Measurements from ENCODE around the gene CAMK4.
"Not testable (repeated sequence)": the region's sequence is repeated elsewhere in the genome, so short reads cannot be mapped to it uniquely, and the experiment has no call there.

The CAMK4 gene

GRCh38 chr5:111256128-111256527, 31.9 kb downstream of the CAMK4 start:
- DNase-seq (ENCODE audit: low spot score), result no peak

- not testable (repeated sequence) for DNase-seq (ENCODE audit: low spot score)
Measured at GRCh38 chr5:111257610-111258009, 33.4 kb downstream of the CAMK4 start.

GRCh38 chr5:111259636-111260035, 35.5 kb downstream of the CAMK4 start:
- DNase-seq (ENCODE audit: low spot score), result no peak

GRCh38 chr5:111261610-111262009, 37.4 kb downstream of the CAMK4 start:
- no peak for DNase-seq (ENCODE audit: low spot score)

- DNase-seq (ENCODE audit: low spot score), result no peak
Measured at GRCh38 chr5:111262153-111262552, 38.0 kb downstream of the CAMK4 start.

- DNase-seq (ENCODE audit: low spot score), result no peak
Measured at GRCh38 chr5:111262815-111263214, 38.6 kb downstream of the CAMK4 start.

GRCh38 chr5:111266491-111266890, 42.3 kb downstream of the CAMK4 start:
- no peak for DNase-seq (ENCODE audit: low spot score)

- DNase-seq (ENCODE audit: low spot score), result no peak
Measured at GRCh38 chr5:111268300-111268699, 44.1 kb downstream of the CAMK4 start.

GRCh38 chr5:111271885-111272284, 47.7 kb downstream of the CAMK4 start:
- no peak for DNase-seq (ENCODE audit: low spot score)

GRCh38 chr5:111277061-111277460, 52.9 kb downstream of the CAMK4 start:
- DNase-seq (ENCODE audit: low spot score), result no peak

GRCh38 chr5:111278858-111279504, 54.8 kb downstream of the CAMK4 start:
- peak; percentile 41 for DNase-seq (ENCODE audit: low spot score)

- DNase-seq (ENCODE audit: low spot score), result no peak
Measured at GRCh38 chr5:111280282-111280951, 56.2 kb downstream of the CAMK4 start.

- DNase-seq (ENCODE audit: low spot score), result no peak
Measured at GRCh38 chr5:111282798-111283197, 58.6 kb downstream of the CAMK4 start.

- DNase-seq (ENCODE audit: low spot score), result no peak
Measured at GRCh38 chr5:111284825-111285224, 60.6 kb downstream of the CAMK4 start.

- DNase-seq (ENCODE audit: low spot score), result no peak
Measured at GRCh38 chr5:111294551-111294950, 70.4 kb downstream of the CAMK4 start.

GRCh38 chr5:111295649-111296048, 71.5 kb downstream of the CAMK4 start:
- DNase-seq (ENCODE audit: low spot score), result no peak

GRCh38 chr5:111296570-111296969, 72.4 kb downstream of the CAMK4 start:
- DNase-seq (ENCODE audit: low spot score), result no peak

GRCh38 chr5:111299067-111299481, 74.9 kb downstream of the CAMK4 start:
- DNase-seq (ENCODE audit: low spot score), result no peak

- no peak for DNase-seq (ENCODE audit: low spot score)
Measured at GRCh38 chr5:111299831-111300432, 75.7 kb downstream of the CAMK4 start.

- no peak for DNase-seq (ENCODE audit: low spot score)
Measured at GRCh38 chr5:111301264-111301663, 77.1 kb downstream of the CAMK4 start.

GRCh38 chr5:111302043-111302442, 77.9 kb downstream of the CAMK4 start:
- not testable (repeated sequence) for DNase-seq (ENCODE audit: low spot score)

GRCh38 chr5:111308951-111309350, 84.8 kb downstream of the CAMK4 start:
- no peak for DNase-seq (ENCODE audit: low spot score)

- DNase-seq (ENCODE audit: low spot score), result no peak
Measured at GRCh38 chr5:111309384-111309783, 85.2 kb downstream of the CAMK4 start.
